ENCODE data around the gene COL3A1.

COL3A1 gene

GRCh38 chr2:188971432-188971861 is 2.7 kb upstream of the COL3A1 start:
- H3K4me2 ChIP-seq, result no peak overlapping the region

GRCh38 chr2:188973641-188974040 is 532 bp upstream of the COL3A1 start:
- no peak overlapping the region for H3K4me2 ChIP-seq
- H3K27me3 ChIP-seq, result no peaks in the 10 kb centered on the region
- no peak for TF ChIP-seq Cebpa-rat (IDR thresholded peaks at IDR 0.05)
- H3K4me1 ChIP-seq, result no peaks in the 10 kb centered on the region
- no peak overlapping the region for H3K9ac ChIP-seq
- no peaks in the 10 kb centered on the region for H3K9me3 ChIP-seq (replicated peaks in 1 of 11)
- H3K4me3 ChIP-seq, result no peak overlapping the region
- H3K27ac ChIP-seq, result no peak overlapping the region
- no peaks in the 10 kb centered on the region for H4K20me1 ChIP-seq
- no peaks in the 10 kb centered on the region for H3K36me3 ChIP-seq

More at GRCh38 chr2:188971432-188971861, 2.7 kb upstream of the COL3A1 start:
- Histone ChIP-seq H3K27ac (no peak overlapping the region), H3K9ac (no peak overlapping the region), H3K9me3 (replicated peaks in 1 of 11) (no peaks in the 10 kb centered on the region), H3K4me3 (no peak overlapping the region), H3K4me1 (no peaks in the 10 kb centered on the region), H4K20me1 (no peaks in the 10 kb centered on the region), H3K27me3 (no peaks in the 10 kb centered on the region), H3K36me3 (no peaks in the 10 kb centered on the region)
- no peak for TF ChIP-seq Cebpa-rat (IDR thresholded peaks at IDR 0.05)

- Histone ChIP-seq H3K4me3 (no peak overlapping the region), H3K4me1 (no peaks in the 10 kb centered on the region)
Measured at GRCh38 chr2:188975497-188976102, 1.4 kb downstream of the COL3A1 start.

GRCh38 chr2:188976545-188977268 is 2.5 kb downstream of the COL3A1 start:
- TF ChIP-seq Cebpa-rat (IDR thresholded peaks at IDR 0.05), result no peak
- Histone ChIP-seq H3K4me2 (no peak overlapping the region), H3K9ac (no peak overlapping the region), H3K9me3 (replicated peaks in 1 of 11) (no peaks in the 10 kb centered on the region), H3K4me3 (no peak overlapping the region), H3K27me3 (no peaks in the 10 kb centered on the region), H3K27ac (no peak overlapping the region), H3K4me1 (no peaks in the 10 kb centered on the region), H4K20me1 (no peaks in the 10 kb centered on the region), H3K36me3 (no peaks in the 10 kb centered on the region)

More at GRCh38 chr2:188975497-188976102, 1.4 kb downstream of the COL3A1 start:
- Histone ChIP-seq H3K27me3 (no peaks in the 10 kb centered on the region), H3K9me3 (replicated peaks in 1 of 11) (no peaks in the 10 kb centered on the region), H4K20me1 (no peaks in the 10 kb centered on the region), H3K4me2 (no peak overlapping the region), H3K36me3 (no peaks in the 10 kb centered on the region), H3K9ac (no peak overlapping the region), H3K27ac (no peak overlapping the region)
- TF ChIP-seq Cebpa-rat (IDR thresholded peaks at IDR 0.05), result no peak

GRCh38 chr2:188977317-188977716 is 3.1 kb downstream of the COL3A1 start:
- Histone ChIP-seq H3K4me3 (no peak overlapping the region), H3K4me1 (no peaks in the 10 kb centered on the region), H3K9ac (no peak overlapping the region), H3K9me3 (replicated peaks in 1 of 11) (no peaks in the 10 kb centered on the region), H4K20me1 (no peaks in the 10 kb centered on the region), H3K4me2 (no peak overlapping the region), H3K27me3 (no peaks in the 10 kb centered on the region), H3K27ac (no peak overlapping the region), H3K36me3 (no peaks in the 10 kb centered on the region)
- no peak for TF ChIP-seq Cebpa-rat (IDR thresholded peaks at IDR 0.05)

GRCh38 chr2:188978291-188979081 is 4.3 kb downstream of the COL3A1 start:
- H3K27ac ChIP-seq, result no peak overlapping the region
- H3K9me3 ChIP-seq (replicated peaks in 1 of 11), result no peaks in the 10 kb centered on the region
- H3K9ac ChIP-seq, result no peak overlapping the region
- H4K20me1 ChIP-seq, result no peaks in the 10 kb centered on the region
- no peaks in the 10 kb centered on the region for H3K4me1 ChIP-seq
- H3K4me2 ChIP-seq, result no peak overlapping the region
- TF ChIP-seq Cebpa-rat (IDR thresholded peaks at IDR 0.05), result no peak
- no peaks in the 10 kb centered on the region for H3K27me3 ChIP-seq
- H3K4me3 ChIP-seq, result no peak overlapping the region
- no peaks in the 10 kb centered on the region for H3K36me3 ChIP-seq

- Histone ChIP-seq H3K9me3 (replicated peaks in 1 of 11) (no peaks in the 10 kb centered on the region), H3K4me2 (no peak overlapping the region), H3K27me3 (no peaks in the 10 kb centered on the region), H4K20me1 (no peaks in the 10 kb centered on the region), H3K4me1 (no peaks in the 10 kb centered on the region), H3K9ac (no peak overlapping the region), H3K36me3 (no peaks in the 10 kb centered on the region), H3K4me3 (no peak overlapping the region), H3K27ac (no peak overlapping the region)
- TF ChIP-seq Cebpa-rat (IDR thresholded peaks at IDR 0.05), result no peak
Measured at GRCh38 chr2:188979187-188980114, 5.3 kb downstream of the COL3A1 start.

- no peak overlapping the region for H3K9ac ChIP-seq
- H3K36me3 ChIP-seq, result no peaks in the 10 kb centered on the region
- H3K4me2 ChIP-seq, result no peak overlapping the region
- no peaks in the 10 kb centered on the region for H3K27me3 ChIP-seq
- no peaks in the 10 kb centered on the region for H3K9me3 ChIP-seq (replicated peaks in 1 of 11)
- TF ChIP-seq Cebpa-rat (IDR thresholded peaks at IDR 0.05), result no peak
- H3K27ac ChIP-seq, result no peak overlapping the region
- no peak overlapping the region for H3K4me3 ChIP-seq
- H3K4me1 ChIP-seq, result no peaks in the 10 kb centered on the region
- no peaks in the 10 kb centered on the region for H4K20me1 ChIP-seq
Measured at GRCh38 chr2:188983427-188984064, 9.4 kb downstream of the COL3A1 start.

All from BLaER1 treated with 17β-estradiol and CSF1 and Interleukin-3, amounts not matched to agents 10 nM and 100 nM (cell line).